Measurements from ENCODE around the gene CNIH4. TPM values are rescaled to one million over a fixed set of nuclear protein-coding genes. Genes with fewer than 3 reads are reported as not detected.
A peak's percentile ranks its signal among the peaks of the same experiment; 100 is the strongest.

CNIH4 gene
- total RNA-seq, 1 donor from 2014 or later: 28.5 TPM

GRCh38 chr1:224321706-224322105 is 35.0 kb upstream of the CNIH4 start:
- Histone ChIP-seq H3K9me3 (replicated peaks) (no peaks in the 10 kb centered on the region), H3K4me3 (no peak overlapping the region), H3K27me3 (ENCODE audit: low read depth) (no peaks in the 10 kb centered on the region), H3K4me1 (no peaks in the 10 kb centered on the region), H3K36me3 (peaks cover 10% of the 10 kb centered on the region), H3K27ac (replicated peaks) (no peak overlapping the region)
- no peak for TF ChIP-seq CTCF (IDR thresholded peaks at IDR 0.05; ENCODE audit: borderline replicate concordance)
- intact Hi-C loops (cut with micrococcal nuclease): no loop called here
- DNase-seq: no peak

- no peak overlapping the region for H3K4me3 ChIP-seq
These were observed 30.7 kb upstream of the CNIH4 start for GRCh38 chr1:224325959-224326358.

GRCh38 chr1:224328644-224329043 is 28.0 kb upstream of the CNIH4 start:
- Histone ChIP-seq H3K27me3 (ENCODE audit: low read depth) (no peaks in the 10 kb centered on the region), H3K9me3 (replicated peaks) (no peaks in the 10 kb centered on the region), H3K27ac (replicated peaks) (no peak overlapping the region), H3K4me1 (peaks cover 34% of the 10 kb centered on the region), H3K4me3 (peak overlapping the region; percentile 78), H3K36me3 (no peaks in the 10 kb centered on the region)
- DNase-seq: no peak
- TF ChIP-seq CTCF (IDR thresholded peaks at IDR 0.05; ENCODE audit: borderline replicate concordance): no peak
- intact Hi-C loops (cut with micrococcal nuclease): no loop called here

More at GRCh38 chr1:224325959-224326358, 30.7 kb upstream of the CNIH4 start:
- no peak overlapping the region for H3K27ac ChIP-seq (replicated peaks)
- H3K9me3 ChIP-seq (replicated peaks): no peaks in the 10 kb centered on the region
- DNase-seq: no peak
- intact Hi-C loops (cut with micrococcal nuclease): no loop called here
- no peak for TF ChIP-seq CTCF (IDR thresholded peaks at IDR 0.05; ENCODE audit: borderline replicate concordance)
- H3K27me3 ChIP-seq (ENCODE audit: low read depth): no peaks in the 10 kb centered on the region
- no peaks in the 10 kb centered on the region for H3K36me3 ChIP-seq
- H3K4me1 ChIP-seq: peaks cover 30% of the 10 kb centered on the region

GRCh38 chr1:224329484-224329841 is 27.2 kb upstream of the CNIH4 start:
- no peak for TF ChIP-seq CTCF (IDR thresholded peaks at IDR 0.05; ENCODE audit: borderline replicate concordance)
- H3K4me3 ChIP-seq: peak overlapping the region; percentile 78
- no peaks in the 10 kb centered on the region for H3K27me3 ChIP-seq (ENCODE audit: low read depth)
- H3K27ac ChIP-seq (replicated peaks): peak overlapping the region; percentile 97
- no peaks in the 10 kb centered on the region for H3K36me3 ChIP-seq
- intact Hi-C loops (cut with micrococcal nuclease): no loop called here
- H3K9me3 ChIP-seq (replicated peaks): no peaks in the 10 kb centered on the region
- DNase-seq: no peak
- peaks cover 34% of the 10 kb centered on the region for H3K4me1 ChIP-seq

- Histone ChIP-seq H3K9me3 (replicated peaks) (no peaks in the 10 kb centered on the region), H3K4me1 (peaks cover 34% of the 10 kb centered on the region), H3K27ac (replicated peaks) (peak within 1 kb of the TSS; percentile 97), H3K36me3 (no peaks in the 10 kb centered on the region), H3K4me3 (peak within 1 kb of the TSS; percentile 78), H3K27me3 (ENCODE audit: low read depth) (no peaks in the 10 kb centered on the region)
- peak; percentile 7 for TF ChIP-seq CTCF (IDR thresholded peaks at IDR 0.05; ENCODE audit: borderline replicate concordance)
- DNase-seq: peak; percentile 81
- intact Hi-C loops (cut with micrococcal nuclease): loop anchor here (5.0 kb wide), 1 partner anchor 213 kb away; no protein-coding TSS in a partner anchor
These were observed 26.6 kb upstream of the CNIH4 start, which contains the start of gene NVL for GRCh38 chr1:224329842-224330753. Gene NVL, minus strand, starts transcription at chr1:224330172. Its CDS starts 45 bp downstream, at chr1:224330127.
